Keratinocyte (primary cell): ENCODE results near the gene SPTAN1. TPM values are rescaled to one million over a fixed set of nuclear protein-coding genes. Genes with fewer than 3 reads are reported as not detected.

ENCODE experiments used
- DNase-seq: peaks from one replicate; pipeline ENCODE4 v3.0.0-alpha.2; 2011; ENCODE audit warnings: low read depth, missing footprints, low spot score
- FAIRE-seq: peaks from 2 replicates; lab custom pipeline; 2011; peaks lifted over from hg19 to GRCh38; lab: Jason Lieb, UNC
- H2AFZ ChIP-seq: 2 replicates; pipeline ENCODE4 v1.6.0; 2012; ENCODE audit warnings: low read length, control low read depth, inconsistent platforms; ENCODE audit not compliant: control insufficient read depth
- H3K27ac ChIP-seq: 2 replicates; pipeline ENCODE4 v1.5.1; 2011; ENCODE audit warnings: low read length; ENCODE audit not compliant: control insufficient read depth, insufficient read depth
- H3K27me3 ChIP-seq: 3 replicates; pipeline ENCODE4 v1.6.0; 2011; ENCODE audit warnings: low read length; ENCODE audit not compliant: control insufficient read depth, insufficient read depth; ENCODE audit errors: extremely low read depth
- H3K36me3 ChIP-seq, 2 experiments: 2 replicates in 1 of 2; 3 replicates in 1 of 2; pipeline ENCODE4 v1.5.1; 2011; ENCODE audit warnings: low read length in 2 of 2, mild to moderate bottlenecking in 1 of 2; ENCODE audit not compliant: control insufficient read depth in 2 of 2, insufficient read depth in 2 of 2; ENCODE audit errors: extremely low read depth in 1 of 2
- H3K4me1 ChIP-seq: 3 replicates; pipeline ENCODE4 v1.5.1; 2011; ENCODE audit warnings: low read length; ENCODE audit not compliant: control insufficient read depth, insufficient read depth; ENCODE audit errors: extremely low read depth
- H3K4me2 ChIP-seq: 3 replicates; pipeline ENCODE4 v1.6.0; 2011; ENCODE audit warnings: low read depth, low read length; ENCODE audit not compliant: control insufficient read depth, insufficient read depth; ENCODE audit errors: extremely low read depth
- H3K4me3 ChIP-seq, 3 experiments: fragments of 200-600 bp in 1 of 3; sonication (generic) in 1 of 3; 2 replicates in 2 of 3; 3 replicates in 1 of 3; pipeline ENCODE4 v1.5.1; 2011 to 2016; ENCODE audit warnings: low read length in 3 of 3, mild to moderate bottlenecking in 3 of 3, control low read depth in 2 of 3, inconsistent platforms in 1 of 3, low read depth in 1 of 3, mixed read lengths in 1 of 3, mixed run types in 1 of 3, moderate library complexity in 1 of 3; ENCODE audit not compliant: control insufficient read depth in 2 of 3, insufficient read depth in 2 of 3; ENCODE audit errors: extremely low read depth in 1 of 3
- H3K79me2 ChIP-seq: 2 replicates; pipeline ENCODE4 v1.6.0; 2012; ENCODE audit warnings: low read length; ENCODE audit not compliant: control insufficient read depth, insufficient read depth
- H3K9ac ChIP-seq: 3 replicates; pipeline ENCODE4 v1.6.0; 2011; ENCODE audit warnings: low read length; ENCODE audit not compliant: control insufficient read depth, insufficient read depth; ENCODE audit errors: extremely low read depth
- H3K9me1 ChIP-seq: 3 replicates; pipeline ENCODE4 v1.6.0; 2011; ENCODE audit warnings: low read length; ENCODE audit not compliant: control insufficient read depth, insufficient read depth; ENCODE audit errors: extremely low read depth
- H3K9me3 ChIP-seq: 2 replicates; pipeline ENCODE4 v1.5.1; 2012; ENCODE audit warnings: low read depth, low read length; ENCODE audit not compliant: control insufficient read depth
- H4K20me1 ChIP-seq: 3 replicates; pipeline ENCODE4 v1.6.0; 2011; ENCODE audit warnings: low read length; ENCODE audit not compliant: control insufficient read depth, insufficient read depth; ENCODE audit errors: extremely low read depth
- CTCF ChIP-seq, 3 experiments: IDR thresholded peaks in 1 of 3; conservative IDR thresholded peaks in 1 of 3; optimal IDR thresholded peaks in 1 of 3; 2 replicates in 2 of 3; 3 replicates in 1 of 3; pipeline versions ENCODE3 to v1.5.1; 2011; ENCODE audit warnings: low read length in 3 of 3, mild to moderate bottlenecking in 3 of 3, moderate library complexity in 2 of 3, control low read depth in 1 of 3, inconsistent platforms in 1 of 3; ENCODE audit not compliant: insufficient read depth in 2 of 3; ENCODE audit errors: extremely low read depth in 1 of 3
- EZH2 ChIP-seq: IDR thresholded peaks from one replicate; pipeline ENCODE4 v1.6.1; 2012; ENCODE audit warnings: inconsistent platforms, mild to moderate bottlenecking, low read length, moderate library complexity
- dilution Hi-C: fragments of 300-500 bp; cut with MboI; formaldehyde crosslinking; loops from one replicate; pipeline ENCODE4 v1.7.0; 2020; ENCODE audit warnings: low sequenced_read_pairs; ENCODE audit not compliant: extremely low pct_ligation_motif_present
- polyA plus RNA-seq, 5 experiments: library from polyadenylated mRNA; depleted of rRNA in 3 of 5; stranded (reverse) in 3 of 5; stranded (forward) in 1 of 5; unstranded in 1 of 5; fragments of >200 nt; gene quantifications; 1 replicate in 1 of 5; 2 replicates in 3 of 5; 3 replicates in 1 of 5; pipeline versions ENCODE4 v1.2.1 to v1.2.3, GENCODE V29; 2011 to 2012; ENCODE audit warnings: missing spikeins in 2 of 5, low read depth in 1 of 5, low replicate concordance in 1 of 5

SPTAN1 gene
- polyA plus RNA-seq, 1 donor (not counting 4 experiments of a cell fraction or from before 2014, with no cell fraction given): 98.7 TPM

DNA sequence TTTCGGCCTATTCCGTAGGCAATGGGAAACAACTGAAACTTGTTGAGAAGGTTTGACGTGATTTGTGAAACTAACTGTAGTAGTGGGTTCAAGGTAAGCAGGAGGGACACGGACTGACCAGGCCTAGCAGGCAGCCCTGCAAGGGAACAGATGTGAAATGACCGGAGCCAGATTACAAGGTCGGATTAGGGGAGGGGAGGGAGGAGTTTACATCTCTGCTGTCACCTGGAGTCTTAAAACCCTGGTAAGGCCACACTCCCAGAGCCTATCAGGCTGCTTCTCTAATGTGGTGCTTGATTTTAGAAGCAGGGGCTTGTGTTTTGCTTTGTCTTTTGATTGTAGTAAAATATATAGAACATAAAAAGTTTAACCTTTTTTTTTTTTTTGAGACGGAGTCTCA lies 3.5 kb upstream of the SPTAN1 start:
- TF ChIP-seq EZH2 (no peak), CTCF (optimal IDR thresholded peaks at IDR 0.05 in 1 of 3, IDR thresholded peaks at IDR 0.05 in 1 of 3, conservative IDR thresholded peaks at IDR 0.05 in 1 of 3; ENCODE audit: extremely low read depth in 1 of 3, insufficient read depth in 2 of 3, low read length in 3 of 3) (no peak)
- no peaks in the 10 kb centered on the region for H4K20me1 ChIP-seq
- H3K27me3 ChIP-seq: no peaks in the 10 kb centered on the region
- no peak overlapping the region for H2AFZ ChIP-seq
- dilution Hi-C loops: no loop called here
- H3K9me1 ChIP-seq: no peaks in the 10 kb centered on the region
- H3K9me3 ChIP-seq: no peaks in the 10 kb centered on the region
- H3K4me3 ChIP-seq: no peak overlapping the region
- no peak overlapping the region for H3K4me2 ChIP-seq
- peaks cover 13% of the 10 kb centered on the region for H3K79me2 ChIP-seq
- H3K27ac ChIP-seq: no peak overlapping the region
- no peak for FAIRE-seq
- no peak for DNase-seq
- no peaks in the 10 kb centered on the region for H3K36me3 ChIP-seq
- H3K4me1 ChIP-seq: peaks cover 16% of the 10 kb centered on the region
- no peak overlapping the region for H3K9ac ChIP-seq

DNA sequence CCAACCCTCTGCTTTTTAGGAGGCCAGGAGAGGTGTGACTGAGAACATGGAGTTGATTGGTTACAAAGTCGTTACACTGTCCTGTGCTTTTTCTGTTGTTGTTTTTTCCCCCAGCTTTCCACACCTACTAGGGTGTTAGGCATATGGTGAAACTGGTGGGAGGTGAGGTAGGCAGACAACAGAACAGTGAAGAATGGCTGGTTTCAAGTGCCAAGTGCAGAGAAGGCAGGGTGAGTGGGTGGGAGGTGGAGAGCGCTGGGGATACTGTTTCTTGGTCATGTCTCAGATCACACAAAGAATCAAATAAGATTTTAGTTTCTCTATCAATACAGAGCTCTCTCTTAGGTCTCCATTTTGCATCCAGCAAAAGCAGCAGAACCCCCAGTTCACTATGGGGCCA lies 2.2 kb upstream of the SPTAN1 start:
- TF ChIP-seq EZH2: no peak
- no peaks in the 10 kb centered on the region for H3K36me3 ChIP-seq

More for the DNA sequence above, 2.2 kb upstream of the SPTAN1 start:
- FAIRE-seq (no peak), DNase-seq (no peak)
- H4K20me1 ChIP-seq: peaks cover 7% of the 10 kb centered on the region
- H3K27ac ChIP-seq: no peak overlapping the region
- no peaks in the 10 kb centered on the region for H3K27me3 ChIP-seq
- no peaks in the 10 kb centered on the region for H3K9me1 ChIP-seq
- H3K4me2 ChIP-seq: no peak overlapping the region
- no peak overlapping the region for H3K4me3 ChIP-seq
- dilution Hi-C loops: no loop called here
- peaks cover 30% of the 10 kb centered on the region for H3K4me1 ChIP-seq
- H2AFZ ChIP-seq: no peak overlapping the region
- H3K79me2 ChIP-seq: peaks cover 27% of the 10 kb centered on the region
- no peaks in the 10 kb centered on the region for H3K9me3 ChIP-seq
- no peak overlapping the region for H3K9ac ChIP-seq
